ENCODE measurements around the gene N4BP2.

GRCh38 chr4:40199999-40200874 is 143.6 kb downstream of the N4BP2 start:
- no peak for TF ChIP-seq CTCF (IDR thresholded peaks at IDR 0.05; ENCODE audit: low read length)
- no peak for TF ChIP-seq EZH2 (IDR thresholded peaks at IDR 0.05; ENCODE audit: borderline replicate concordance, low read length)

Measured in OCI-LY1 (cell line).